RWPE2 (cell line): Measurements from ENCODE around the gene CEACAM1.
"Not testable (repeated sequence)": the region's sequence is repeated elsewhere in the genome, so short reads cannot be mapped to it uniquely, and the experiment has no call there.

Experiments used
- ATAC-seq: fragments of 200-7000 bp; cut with Tn5 transposase; 3 replicates; pipeline ENCODE4 v1.9.1; 2021; ENCODE audit warnings: low read depth
- DNase-seq: peaks from one replicate; pipeline ENCODE4 v3.0.0-alpha.2; 2020; ENCODE audit warnings: low spot score
- H3K27ac ChIP-seq: fragments of 450-650 bp; 2 replicates; pipeline ENCODE4 v1.5.1; 2017; ENCODE audit warnings: mild to moderate bottlenecking; ENCODE audit not compliant: poor library complexity, severe bottlenecking
- H3K27me3 ChIP-seq: fragments of 250-450 bp; sonication (Bioruptor Pico); 2 replicates; pipeline ENCODE4 v1.5.1; 2021; ENCODE audit warnings: mild to moderate bottlenecking, moderate library complexity; ENCODE audit not compliant: insufficient read depth, poor library complexity, severe bottlenecking
- H3K36me3 ChIP-seq: fragments of 250-450 bp; sonication (Bioruptor Pico); 2 replicates; pipeline ENCODE4 v1.5.1; 2020; ENCODE audit warnings: low read depth, mild to moderate bottlenecking, moderate library complexity
- H3K4me1 ChIP-seq: fragments of 250-450 bp; sonication (Bioruptor Pico); 2 replicates; pipeline ENCODE4 v1.5.1; 2021; ENCODE audit warnings: mild to moderate bottlenecking, moderate library complexity; ENCODE audit not compliant: insufficient read depth, poor library complexity, severe bottlenecking
- H3K4me3 ChIP-seq: fragments of 250-450 bp; sonication (Bioruptor Pico); 2 replicates; pipeline ENCODE4 v1.5.1; 2021; ENCODE audit warnings: mild to moderate bottlenecking, moderate library complexity; ENCODE audit not compliant: severe bottlenecking
- H3K9me3 ChIP-seq: fragments of 250-450 bp; sonication (Bioruptor Pico); 2 replicates; pipeline ENCODE4 v1.5.1; 2021; ENCODE audit warnings: mild to moderate bottlenecking, moderate library complexity; ENCODE audit not compliant: severe bottlenecking
- TF ChIP-seq, protein P1 (sequence below): fragments of 450-650 bp; IDR thresholded peaks from one replicate; pipeline ENCODE4 v1.5.1; 2017; ENCODE audit warnings: mild to moderate bottlenecking, moderate library complexity; ENCODE audit not compliant: poor library complexity, severe bottlenecking

The CEACAM1 gene

DNA sequence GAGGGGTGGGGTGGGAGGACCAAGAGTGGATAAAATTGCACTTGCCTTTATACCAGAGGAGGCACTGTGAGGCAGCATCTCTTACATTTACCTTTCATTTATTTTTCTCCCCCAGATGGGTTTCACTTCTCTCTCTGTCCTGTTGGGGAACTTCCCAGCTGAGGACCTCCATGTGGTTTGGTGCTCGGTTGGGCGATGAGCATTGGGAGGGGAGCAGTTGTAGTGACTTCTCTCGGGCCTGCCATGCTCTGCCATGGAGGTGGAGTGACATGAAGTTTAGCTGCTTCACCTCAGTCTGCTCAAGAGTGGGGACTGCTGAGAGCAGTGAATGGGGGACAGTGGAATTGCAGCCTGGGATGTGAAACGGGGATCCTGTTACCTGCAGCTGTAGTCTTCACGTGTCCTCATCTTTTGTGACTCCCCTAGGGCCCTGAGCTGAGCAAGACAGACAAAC lies 62.4 kb downstream of the CEACAM1 start:
- DNase-seq, result no peak
- peaks cover 2% of the 10 kb centered on the region for H3K4me1 ChIP-seq
- no peaks in the 10 kb centered on the region for H3K9me3 ChIP-seq
- no peak overlapping the region for H3K4me3 ChIP-seq
- no peak for ATAC-seq
- no peak overlapping the region for H3K27ac ChIP-seq
- TF ChIP-seq, protein P1, sequence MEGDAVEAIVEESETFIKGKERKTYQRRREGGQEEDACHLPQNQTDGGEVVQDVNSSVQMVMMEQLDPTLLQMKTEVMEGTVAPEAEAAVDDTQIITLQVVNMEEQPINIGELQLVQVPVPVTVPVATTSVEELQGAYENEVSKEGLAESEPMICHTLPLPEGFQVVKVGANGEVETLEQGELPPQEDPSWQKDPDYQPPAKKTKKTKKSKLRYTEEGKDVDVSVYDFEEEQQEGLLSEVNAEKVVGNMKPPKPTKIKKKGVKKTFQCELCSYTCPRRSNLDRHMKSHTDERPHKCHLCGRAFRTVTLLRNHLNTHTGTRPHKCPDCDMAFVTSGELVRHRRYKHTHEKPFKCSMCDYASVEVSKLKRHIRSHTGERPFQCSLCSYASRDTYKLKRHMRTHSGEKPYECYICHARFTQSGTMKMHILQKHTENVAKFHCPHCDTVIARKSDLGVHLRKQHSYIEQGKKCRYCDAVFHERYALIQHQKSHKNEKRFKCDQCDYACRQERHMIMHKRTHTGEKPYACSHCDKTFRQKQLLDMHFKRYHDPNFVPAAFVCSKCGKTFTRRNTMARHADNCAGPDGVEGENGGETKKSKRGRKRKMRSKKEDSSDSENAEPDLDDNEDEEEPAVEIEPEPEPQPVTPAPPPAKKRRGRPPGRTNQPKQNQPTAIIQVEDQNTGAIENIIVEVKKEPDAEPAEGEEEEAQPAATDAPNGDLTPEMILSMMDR, result no peak
- H3K27me3 ChIP-seq, result no peaks in the 10 kb centered on the region
- H3K36me3 ChIP-seq, result no peaks in the 10 kb centered on the region

DNA sequence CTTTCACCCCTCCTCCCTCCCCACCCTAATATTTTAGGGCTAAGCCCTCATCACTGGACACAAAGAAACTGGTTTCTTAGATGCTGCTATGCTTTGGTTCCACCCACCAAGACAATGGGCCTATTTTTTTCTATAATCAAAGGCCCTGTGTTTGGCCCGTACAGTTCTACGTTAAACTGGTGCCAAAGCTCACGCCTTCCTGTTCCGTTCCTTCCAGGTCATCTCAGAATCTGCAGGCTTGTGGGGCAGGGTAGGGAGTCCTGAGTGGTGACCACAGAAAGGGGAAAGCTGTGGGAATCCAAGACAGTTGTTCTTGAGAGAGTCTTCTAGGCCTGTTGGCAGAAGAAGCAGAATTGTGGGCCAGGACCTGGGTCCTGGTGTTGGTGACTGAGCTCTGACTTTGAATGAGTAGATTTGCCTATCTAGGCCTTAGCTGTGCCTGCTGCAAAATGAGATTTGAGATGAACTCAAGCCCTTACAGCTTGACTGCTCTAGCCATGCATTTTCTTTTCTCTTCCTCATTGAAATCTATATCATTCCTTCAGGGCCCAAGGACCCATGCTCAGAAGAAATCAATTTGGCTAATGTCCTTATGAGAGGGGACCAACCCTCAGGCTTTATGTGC lies 66.5 kb downstream of the CEACAM1 start:
- DNase-seq, result no peak
- TF ChIP-seq, protein P1, result no peak
- no peaks in the 10 kb centered on the region for H3K36me3 ChIP-seq
- peaks cover 2% of the 10 kb centered on the region for H3K4me1 ChIP-seq
- H3K4me3 ChIP-seq, result no peak overlapping the region
- H3K27ac ChIP-seq, result no peak overlapping the region
- no peaks in the 10 kb centered on the region for H3K27me3 ChIP-seq
- H3K9me3 ChIP-seq, result no peaks in the 10 kb centered on the region
- no peak for ATAC-seq

DNA sequence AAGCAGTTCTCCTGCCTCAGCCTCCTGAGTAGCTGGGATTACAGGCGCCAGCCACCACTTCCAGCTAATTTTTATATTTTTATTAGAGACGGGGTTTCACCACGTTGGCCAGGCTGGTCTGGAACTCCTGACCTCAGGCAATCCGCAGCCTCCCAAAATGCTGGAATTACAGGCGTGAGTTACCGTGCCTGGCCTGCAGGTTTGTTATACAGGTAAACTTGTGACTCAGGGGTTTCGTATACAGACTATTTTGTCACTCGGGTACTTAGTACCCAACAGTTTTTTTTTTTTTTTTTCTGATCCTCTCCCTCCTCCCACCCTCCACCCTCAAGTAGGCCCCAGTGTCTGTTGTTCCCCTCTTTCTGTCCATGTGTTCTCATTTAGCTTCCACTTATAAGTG lies 67.0 kb downstream of the CEACAM1 start:
- H3K4me3 ChIP-seq, H3K9me3 ChIP-seq, H3K4me1 ChIP-seq, DNase-seq, H3K27ac ChIP-seq, H3K27me3 ChIP-seq, H3K36me3 ChIP-seq, ATAC-seq: not testable (repeated sequence)

DNA sequence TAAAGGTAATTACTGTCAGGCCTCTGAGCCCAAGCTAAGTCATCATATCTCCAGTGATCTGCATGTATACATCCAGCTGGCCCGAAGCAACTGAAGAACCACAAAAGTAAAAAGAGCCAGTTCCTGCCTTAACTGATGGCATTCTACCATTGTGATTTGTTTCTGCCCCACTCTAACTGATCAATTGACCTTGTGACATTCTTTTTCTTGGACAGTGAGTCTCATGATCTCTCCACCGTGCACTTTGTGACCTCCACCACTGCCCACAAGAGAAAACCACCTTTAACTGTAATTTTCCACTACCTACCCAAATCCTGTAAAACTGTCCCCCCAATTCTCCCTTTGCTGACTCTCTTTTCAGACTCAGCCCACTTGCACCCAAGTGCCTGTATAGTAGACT lies 68.4 kb downstream of the CEACAM1 start:
- TF ChIP-seq, protein P1, result no peak
- no peak overlapping the region for H3K27ac ChIP-seq
- DNase-seq (no peak), ATAC-seq (no peak)
- no peaks in the 10 kb centered on the region for H3K36me3 ChIP-seq
- no peaks in the 10 kb centered on the region for H3K27me3 ChIP-seq
- H3K4me1 ChIP-seq, result peaks cover 13% of the 10 kb centered on the region
- no peak overlapping the region for H3K4me3 ChIP-seq
- no peaks in the 10 kb centered on the region for H3K9me3 ChIP-seq
